H1 (cell line): Measurements from ENCODE around the gene PPP1R12C. TPM values are rescaled to one million over a fixed set of nuclear protein-coding genes. Genes with fewer than 3 reads are reported as not detected.

ENCODE experiments used
- CEBPB ChIP-seq: IDR thresholded peaks from 2 replicates; pipeline ENCODE4 v1.6.1; 2012; ENCODE audit warnings: low read depth, low read length
- POLR2A ChIP-seq, 2 experiments: IDR thresholded peaks; 1 replicate in 1 of 2; 2 replicates in 1 of 2; pipeline ENCODE4 v1.6.1; 2011; ENCODE audit warnings: low read depth in 2 of 2, low read length in 2 of 2, mild to moderate bottlenecking in 2 of 2; ENCODE audit errors: control extremely low read depth in 1 of 2
- RNF2 ChIP-seq: fragments of 200-900, 300-1000 bp; sonication (generic); IDR thresholded peaks from 2 replicates; pipeline ENCODE4 v1.7.1; 2016; ENCODE audit warnings: borderline replicate concordance, low read depth, mild to moderate bottlenecking, antibody characterized with exemption, low read length; ENCODE audit not compliant: poor library complexity, severe bottlenecking; ENCODE audit errors: missing control alignments
- SIRT6 ChIP-seq: IDR thresholded peaks from one replicate; pipeline ENCODE4 v1.7.1; 2012; ENCODE audit warnings: low read length, inconsistent platforms
- SP2 ChIP-seq: IDR thresholded peaks from 2 replicates; pipeline ENCODE4 v1.6.1; 2012; ENCODE audit warnings: mild to moderate bottlenecking, low read length, inconsistent platforms
- SRF ChIP-seq: IDR thresholded peaks from 2 replicates; pipeline ENCODE4 v1.6.1; 2011; ENCODE audit warnings: mild to moderate bottlenecking, low read depth, low read length, moderate library complexity
- SUZ12 ChIP-seq: fragments of 200-600 bp; sonication (generic); IDR thresholded peaks from 2 replicates; pipeline ENCODE4 v1.6.1; 2012; ENCODE audit warnings: mild to moderate bottlenecking, inconsistent platforms, low read length, moderate library complexity, mixed read lengths
- polyA plus RNA-seq, 7 experiments: library from polyadenylated mRNA; depleted of rRNA in 3 of 7; stranded (reverse) in 5 of 7; unstranded in 2 of 7; fragments of >200 nt in 5 of 7; fragments of 200-250 nt in 2 of 7; gene quantifications; 1 replicate in 5 of 7; 2 replicates in 1 of 7; 4 replicates in 1 of 7; pipeline versions ENCODE4 v1.2.1 to v1.2.3, GENCODE V29; 2011 to 2013; ENCODE audit warnings: missing spikeins in 2 of 7, mixed read lengths in 2 of 7
- total RNA-seq: library from RNA; stranded (reverse); fragmentation: NEBNext Ultra II Directional; extraction: Animal tissue kit (Norgen Biotek cat#: 25700); gene quantifications from 2 replicates; pipeline ENCODE4 v1.2.1, GENCODE V29; 2021
- TF ChIP-seq, protein P1 (sequence below): IDR thresholded peaks from 2 replicates; pipeline ENCODE4 v1.6.1; 2011; ENCODE audit warnings: low read length, improper control_type of control experiment
- TF ChIP-seq, protein P2 (sequence below): IDR thresholded peaks from 2 replicates; pipeline ENCODE4 v1.6.1; 2012; ENCODE audit warnings: inconsistent platforms

Gene PPP1R12C
- total and polyA plus RNA-seq, 2 of the 8 experiments (the other 6 are each of a cell fraction or from before 2014, with no cell fraction given) = 31.7 to 71.5 TPM

DNA sequence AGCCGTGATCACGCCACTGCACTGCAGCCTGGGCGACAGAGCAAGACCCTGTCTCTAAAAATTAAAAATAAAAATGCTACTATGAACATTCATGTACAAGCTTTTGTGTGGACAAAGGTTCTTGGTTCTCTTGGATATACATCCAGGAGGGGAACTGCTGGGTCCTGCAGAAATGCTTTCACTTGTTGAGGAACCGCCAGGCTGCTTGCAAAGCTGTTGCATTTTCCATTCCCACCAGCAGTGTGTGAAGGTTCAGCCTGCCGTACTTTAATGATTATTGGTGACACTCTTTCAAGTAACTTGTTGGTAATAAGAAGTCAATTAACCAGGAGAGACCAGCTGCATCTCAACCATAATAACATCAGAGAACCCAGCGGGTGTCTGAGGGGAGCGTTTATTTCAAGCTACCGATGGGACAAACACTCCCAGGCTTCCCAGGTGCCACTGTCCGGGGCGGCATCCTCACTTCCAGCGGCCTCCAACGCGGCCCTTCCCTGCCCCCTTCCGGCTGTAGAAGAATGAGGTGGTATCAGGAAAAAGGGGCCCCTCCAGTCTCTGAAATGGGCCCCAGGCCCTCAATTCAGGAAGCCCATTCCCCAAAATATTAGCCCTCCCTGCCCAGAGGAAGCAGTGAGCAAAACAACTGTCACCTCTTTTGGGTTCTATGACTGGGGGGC lies 15.2 kb upstream of the PPP1R12C start (continued):
- TF ChIP-seq, protein P1, sequence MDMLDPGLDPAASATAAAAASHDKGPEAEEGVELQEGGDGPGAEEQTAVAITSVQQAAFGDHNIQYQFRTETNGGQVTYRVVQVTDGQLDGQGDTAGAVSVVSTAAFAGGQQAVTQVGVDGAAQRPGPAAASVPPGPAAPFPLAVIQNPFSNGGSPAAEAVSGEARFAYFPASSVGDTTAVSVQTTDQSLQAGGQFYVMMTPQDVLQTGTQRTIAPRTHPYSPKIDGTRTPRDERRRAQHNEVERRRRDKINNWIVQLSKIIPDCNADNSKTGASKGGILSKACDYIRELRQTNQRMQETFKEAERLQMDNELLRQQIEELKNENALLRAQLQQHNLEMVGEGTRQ = no peak
- TF ChIP-seq RNF2 = no peak
- no peak for TF ChIP-seq SP2
- TF ChIP-seq, protein P2, sequence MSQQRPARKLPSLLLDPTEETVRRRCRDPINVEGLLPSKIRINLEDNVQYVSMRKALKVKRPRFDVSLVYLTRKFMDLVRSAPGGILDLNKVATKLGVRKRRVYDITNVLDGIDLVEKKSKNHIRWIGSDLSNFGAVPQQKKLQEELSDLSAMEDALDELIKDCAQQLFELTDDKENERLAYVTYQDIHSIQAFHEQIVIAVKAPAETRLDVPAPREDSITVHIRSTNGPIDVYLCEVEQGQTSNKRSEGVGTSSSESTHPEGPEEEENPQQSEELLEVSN = no peak
- TF ChIP-seq SRF = no peak
- no peak for TF ChIP-seq SUZ12
- TF ChIP-seq CEBPB = no peak
- no peak for TF ChIP-seq POLR2A (IDR thresholded peaks at IDR 0.05; ENCODE audit: control extremely low read depth in 1 of 2, low read depth in 2 of 2, low read length in 2 of 2)
- no peak for TF ChIP-seq SIRT6
